SK-N-SH treated with all-trans-retinoic acid at 6 μM for 48 hours (cell line): ENCODE results near the gene AUTS2.

Experiments
- ATAC-seq: fragments of 200-7000 bp; cut with Tn5 transposase; 3 replicates; pipeline ENCODE4 v1.9.1; 2020; ENCODE audit warnings: mild to moderate bottlenecking, moderate library complexity
- ARNTL ChIP-seq: fragments of 450-650 bp; formaldehyde crosslinking; IDR thresholded peaks from 2 replicates; pipeline ENCODE4 v1.5.0; 2020; ENCODE audit warnings: low read depth, mild to moderate bottlenecking, moderate library complexity, borderline replicate concordance
- BACH2 ChIP-seq: fragments of 250-450 bp; sonication (Bioruptor Pico); IDR thresholded peaks from 2 replicates; pipeline ENCODE4 v1.9.0; 2021; ENCODE audit warnings: mild to moderate bottlenecking, borderline replicate concordance
- CSDC2 ChIP-seq: fragments of 250-450 bp; sonication (Bioruptor Pico); IDR thresholded peaks from 2 replicates; pipeline ENCODE4 v1.5.0; 2020; ENCODE audit warnings: mild to moderate bottlenecking, moderate library complexity
- CSRNP3 ChIP-seq: fragments of 250-450 bp; sonication (Bioruptor Pico); IDR thresholded peaks from 2 replicates; pipeline ENCODE4 v1.5.1; 2021; ENCODE audit warnings: mild to moderate bottlenecking, moderate library complexity
- ESRRG ChIP-seq: fragments of 250-450 bp; sonication (Bioruptor Pico); IDR thresholded peaks from 2 replicates; pipeline ENCODE4 v1.6.1; 2021; ENCODE audit warnings: mild to moderate bottlenecking
- GLIS3 ChIP-seq: fragments of 250-450 bp; sonication (Bioruptor Pico); IDR thresholded peaks from 2 replicates; pipeline ENCODE4 v1.5.0; 2020; ENCODE audit warnings: mild to moderate bottlenecking, moderate library complexity
- OSR1 ChIP-seq: fragments of 250-450 bp; sonication (Bioruptor Pico); IDR thresholded peaks from 2 replicates; pipeline ENCODE4 v1.8.0; 2022; ENCODE audit warnings: moderate library complexity, mild to moderate bottlenecking, inconsistent platforms
- PATZ1 ChIP-seq: fragments of 250-450 bp; sonication (Bioruptor Pico); IDR thresholded peaks from 2 replicates; pipeline ENCODE4 v1.8.0; 2020; ENCODE audit warnings: mild to moderate bottlenecking, moderate library complexity, borderline replicate concordance
- PPARA ChIP-seq: fragments of 250-450 bp; sonication (Bioruptor Pico); IDR thresholded peaks from 2 replicates; pipeline ENCODE4 v1.5.0; 2020; ENCODE audit warnings: mild to moderate bottlenecking, borderline replicate concordance
- RARB ChIP-seq: fragments of 250-450 bp; sonication (Bioruptor Pico); IDR thresholded peaks from 2 replicates; pipeline ENCODE4 v1.8.0; 2021; ENCODE audit warnings: mild to moderate bottlenecking, moderate library complexity
- SNAI2 ChIP-seq: fragments of 250-450 bp; sonication (Bioruptor Pico); IDR thresholded peaks from 2 replicates; pipeline ENCODE4 v1.5.0; 2020; ENCODE audit warnings: mild to moderate bottlenecking, moderate library complexity
- TCF4 ChIP-seq: fragments of 250-450 bp; sonication (Bioruptor Pico); IDR thresholded peaks from 2 replicates; pipeline ENCODE4 v1.8.0; 2021; ENCODE audit warnings: mild to moderate bottlenecking, moderate library complexity, borderline replicate concordance
- TOX ChIP-seq: fragments of 250-450 bp; sonication (Bioruptor Pico); IDR thresholded peaks from 2 replicates; pipeline ENCODE4 v1.8.0; 2021; ENCODE audit warnings: mild to moderate bottlenecking, moderate library complexity, borderline replicate concordance
- ZC3H10 ChIP-seq: fragments of 250-450 bp; sonication (Bioruptor Pico); IDR thresholded peaks from 2 replicates; pipeline ENCODE4 v1.5.1; 2021; ENCODE audit warnings: mild to moderate bottlenecking, moderate library complexity
- ZFP3 ChIP-seq: fragments of 250-450 bp; sonication (Bioruptor Pico); IDR thresholded peaks from 2 replicates; pipeline ENCODE4 v1.5.0; 2020; ENCODE audit warnings: mild to moderate bottlenecking, moderate library complexity
- ZFP30 ChIP-seq: fragments of 450-650 bp; formaldehyde crosslinking; IDR thresholded peaks from 2 replicates; pipeline ENCODE4 v1.5.0; 2022; ENCODE audit warnings: mild to moderate bottlenecking, moderate library complexity
- ZNF565 ChIP-seq: fragments of 450-650 bp; formaldehyde crosslinking; conservative IDR thresholded peaks from 2 replicates; pipeline ENCODE4 v1.5.0; 2020; ENCODE audit warnings: low read depth, mild to moderate bottlenecking, moderate library complexity
- ZNF70 ChIP-seq: fragments of 450-650 bp; formaldehyde crosslinking; IDR thresholded peaks from 2 replicates; pipeline ENCODE4 v1.5.0; 2020; ENCODE audit warnings: mild to moderate bottlenecking, moderate library complexity
- TF ChIP-seq, protein P1 (sequence below): fragments of 250-450 bp; sonication (Bioruptor Pico); IDR thresholded peaks from 2 replicates; pipeline ENCODE4 v1.5.1; 2020; ENCODE audit warnings: low read depth, mild to moderate bottlenecking, moderate library complexity
- TF ChIP-seq, protein P2 (sequence below): fragments of 250-450 bp; sonication (Bioruptor Pico); IDR thresholded peaks from 2 replicates; pipeline ENCODE4 v1.5.0; 2020; ENCODE audit warnings: mild to moderate bottlenecking, moderate library complexity
- TF ChIP-seq, protein P3 (sequence below): fragments of 250-450 bp; sonication (Bioruptor Pico); IDR thresholded peaks from 2 replicates; pipeline ENCODE4 v1.8.0; 2021; ENCODE audit warnings: low read depth, mild to moderate bottlenecking, moderate library complexity, borderline replicate concordance

Gene AUTS2

DNA sequence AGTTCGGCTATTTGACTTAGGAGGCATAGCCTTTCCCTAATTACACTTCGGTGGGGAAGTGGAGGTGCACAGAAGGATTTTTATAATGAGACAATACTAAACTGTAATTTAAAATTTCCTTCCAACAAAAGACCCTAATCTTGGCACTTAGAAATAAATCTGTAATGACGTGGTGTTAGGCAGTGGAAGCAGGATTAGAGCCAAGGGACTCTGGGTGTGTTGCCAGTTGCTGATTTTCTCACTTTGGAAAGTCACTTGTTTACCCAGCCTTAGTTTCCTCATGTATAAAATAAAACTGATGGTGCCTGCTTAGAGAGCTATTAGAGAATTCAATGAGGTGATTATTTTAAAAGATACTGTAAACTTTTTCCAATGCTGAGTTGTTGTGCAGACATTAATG lies 287.2 kb downstream of the AUTS2 start:
- TF ChIP-seq PPARA (CRISPR knock-in tag): no peak
- no peak for TF ChIP-seq CSDC2 (CRISPR knock-in tag)
- no peak for TF ChIP-seq OSR1 (CRISPR knock-in tag)
- TF ChIP-seq TOX (CRISPR knock-in tag): no peak
- no peak for TF ChIP-seq ARNTL (CRISPR knock-in tag)
- TF ChIP-seq CSRNP3 (CRISPR knock-in tag): no peak
- no peak for TF ChIP-seq ZFP3 (CRISPR knock-in tag)
- TF ChIP-seq ZC3H10: no peak
- TF ChIP-seq, protein P1, sequence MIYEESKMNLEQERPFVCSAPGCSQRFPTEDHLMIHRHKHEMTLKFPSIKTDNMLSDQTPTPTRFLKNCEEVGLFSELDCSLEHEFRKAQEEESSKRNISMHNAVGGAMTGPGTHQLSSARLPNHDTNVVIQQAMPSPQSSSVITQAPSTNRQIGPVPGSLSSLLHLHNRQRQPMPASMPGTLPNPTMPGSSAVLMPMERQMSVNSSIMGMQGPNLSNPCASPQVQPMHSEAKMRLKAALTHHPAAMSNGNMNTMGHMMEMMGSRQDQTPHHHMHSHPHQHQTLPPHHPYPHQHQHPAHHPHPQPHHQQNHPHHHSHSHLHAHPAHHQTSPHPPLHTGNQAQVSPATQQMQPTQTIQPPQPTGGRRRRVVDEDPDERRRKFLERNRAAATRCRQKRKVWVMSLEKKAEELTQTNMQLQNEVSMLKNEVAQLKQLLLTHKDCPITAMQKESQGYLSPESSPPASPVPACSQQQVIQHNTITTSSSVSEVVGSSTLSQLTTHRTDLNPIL (CRISPR knock-in tag): no peak
- no peak for TF ChIP-seq RARB
- no peak for TF ChIP-seq ZNF565 (CRISPR knock-in tag)
- no peak for TF ChIP-seq PATZ1 (CRISPR knock-in tag)
- no peak for TF ChIP-seq SNAI2
- no peak for TF ChIP-seq ESRRG (CRISPR knock-in tag)
- TF ChIP-seq ZNF70 (CRISPR knock-in tag): no peak
- no peak for TF ChIP-seq GLIS3 (CRISPR knock-in tag)
- TF ChIP-seq TCF4 (CRISPR knock-in tag): no peak
- TF ChIP-seq, protein P2, sequence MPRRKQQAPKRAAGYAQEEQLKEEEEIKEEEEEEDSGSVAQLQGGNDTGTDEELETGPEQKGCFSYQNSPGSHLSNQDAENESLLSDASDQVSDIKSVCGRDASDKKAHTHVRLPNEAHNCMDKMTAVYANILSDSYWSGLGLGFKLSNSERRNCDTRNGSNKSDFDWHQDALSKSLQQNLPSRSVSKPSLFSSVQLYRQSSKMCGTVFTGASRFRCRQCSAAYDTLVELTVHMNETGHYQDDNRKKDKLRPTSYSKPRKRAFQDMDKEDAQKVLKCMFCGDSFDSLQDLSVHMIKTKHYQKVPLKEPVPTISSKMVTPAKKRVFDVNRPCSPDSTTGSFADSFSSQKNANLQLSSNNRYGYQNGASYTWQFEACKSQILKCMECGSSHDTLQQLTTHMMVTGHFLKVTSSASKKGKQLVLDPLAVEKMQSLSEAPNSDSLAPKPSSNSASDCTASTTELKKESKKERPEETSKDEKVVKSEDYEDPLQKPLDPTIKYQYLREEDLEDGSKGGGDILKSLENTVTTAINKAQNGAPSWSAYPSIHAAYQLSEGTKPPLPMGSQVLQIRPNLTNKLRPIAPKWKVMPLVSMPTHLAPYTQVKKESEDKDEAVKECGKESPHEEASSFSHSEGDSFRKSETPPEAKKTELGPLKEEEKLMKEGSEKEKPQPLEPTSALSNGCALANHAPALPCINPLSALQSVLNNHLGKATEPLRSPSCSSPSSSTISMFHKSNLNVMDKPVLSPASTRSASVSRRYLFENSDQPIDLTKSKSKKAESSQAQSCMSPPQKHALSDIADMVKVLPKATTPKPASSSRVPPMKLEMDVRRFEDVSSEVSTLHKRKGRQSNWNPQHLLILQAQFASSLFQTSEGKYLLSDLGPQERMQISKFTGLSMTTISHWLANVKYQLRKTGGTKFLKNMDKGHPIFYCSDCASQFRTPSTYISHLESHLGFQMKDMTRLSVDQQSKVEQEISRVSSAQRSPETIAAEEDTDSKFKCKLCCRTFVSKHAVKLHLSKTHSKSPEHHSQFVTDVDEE (CRISPR knock-in tag): no peak
- TF ChIP-seq, protein P3, sequence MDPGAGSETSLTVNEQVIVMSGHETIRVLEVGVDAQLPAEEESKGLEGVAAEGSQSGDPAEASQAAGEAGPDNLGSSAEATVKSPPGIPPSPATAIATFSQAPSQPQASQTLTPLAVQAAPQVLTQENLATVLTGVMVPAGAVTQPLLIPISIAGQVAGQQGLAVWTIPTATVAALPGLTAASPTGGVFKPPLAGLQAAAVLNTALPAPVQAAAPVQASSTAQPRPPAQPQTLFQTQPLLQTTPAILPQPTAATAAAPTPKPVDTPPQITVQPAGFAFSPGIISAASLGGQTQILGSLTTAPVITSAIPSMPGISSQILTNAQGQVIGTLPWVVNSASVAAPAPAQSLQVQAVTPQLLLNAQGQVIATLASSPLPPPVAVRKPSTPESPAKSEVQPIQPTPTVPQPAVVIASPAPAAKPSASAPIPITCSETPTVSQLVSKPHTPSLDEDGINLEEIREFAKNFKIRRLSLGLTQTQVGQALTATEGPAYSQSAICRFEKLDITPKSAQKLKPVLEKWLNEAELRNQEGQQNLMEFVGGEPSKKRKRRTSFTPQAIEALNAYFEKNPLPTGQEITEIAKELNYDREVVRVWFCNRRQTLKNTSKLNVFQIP (CRISPR knock-in tag): no peak
- ATAC-seq: no peak

- no peak for TF ChIP-seq BACH2 (CRISPR knock-in tag)
- TF ChIP-seq, protein P1 (CRISPR knock-in tag): no peak
- TF ChIP-seq SNAI2: no peak
- TF ChIP-seq ZNF565 (CRISPR knock-in tag): no peak
- TF ChIP-seq ZC3H10: no peak
- no peak for TF ChIP-seq ZFP30 (CRISPR knock-in tag)
- no peak for TF ChIP-seq ESRRG (CRISPR knock-in tag)
- TF ChIP-seq CSDC2 (CRISPR knock-in tag): no peak
- TF ChIP-seq PPARA (CRISPR knock-in tag): no peak
- TF ChIP-seq GLIS3 (CRISPR knock-in tag): no peak
- no peak for TF ChIP-seq CSRNP3 (CRISPR knock-in tag)
- no peak for TF ChIP-seq ZFP3 (CRISPR knock-in tag)
- no peak for ATAC-seq
Observed at GRCh38 chr7:69889338-69889975, 291.2 kb downstream of the AUTS2 start.
